ENCODE measurements around the gene WFDC5. TPM values are rescaled to one million over a fixed set of nuclear protein-coding genes. Genes with fewer than 3 reads are reported as not detected.

The WFDC5 gene
- total and polyA plus RNA-seq, 12 donors: not detected

GRCh38 chr20:45138561-45139300 is 23.8 kb upstream of the WFDC5 start:
- Histone ChIP-seq H3K27me3 (no peaks in the 10 kb centered on the region), H3K27ac (no peak overlapping the region), H3K4me1 (replicated peaks in 1 of 2) (no peaks in the 10 kb centered on the region), H3K9me3 (replicated peaks in 1 of 3) (no peaks in the 10 kb centered on the region), H3K4me3 (no peak overlapping the region), H3K36me3 (replicated peaks in 1 of 2) (no peaks in the 10 kb centered on the region)
- TF ChIP-seq POLR2A (IDR thresholded peaks at IDR 0.05): no peak
- peak; percentile 16 to 55 (median 44) for TF ChIP-seq CTCF (IDR thresholded peaks at IDR 0.05)
- intact Hi-C loops (cut with DNase I): no loop called here
- DNase-seq: peak in 6 of 7 donors; percentile 24 to 45 (median 32)
- WGBS, 4 donors: 29 to 67% (median 38%) methylated on average over 11 to 20 of the region's 20 CpGs

GRCh38 chr20:45136911-45137310 is 21.9 kb upstream of the WFDC5 start:
- 54 to 76% (median 56%) methylated on average over 1 to 2 of the region's 2 CpGs for WGBS, 4 donors
- no peak for DNase-seq
- Histone ChIP-seq H3K4me1 (replicated peaks in 1 of 2) (no peaks in the 10 kb centered on the region), H3K27me3 (no peaks in the 10 kb centered on the region), H3K36me3 (replicated peaks in 1 of 2) (no peaks in the 10 kb centered on the region), H3K9me3 (replicated peaks in 1 of 3) (no peaks in the 10 kb centered on the region), H3K27ac (no peak overlapping the region), H3K4me3 (no peak overlapping the region)
- intact Hi-C loops (cut with DNase I): no loop called here
- TF ChIP-seq CTCF (IDR thresholded peaks at IDR 0.05) (no peak), POLR2A (IDR thresholded peaks at IDR 0.05) (no peak)

- Histone ChIP-seq H3K9me3 (replicated peaks in 1 of 3) (no peaks in the 10 kb centered on the region), H3K27ac (no peak overlapping the region), H3K27me3 (no peaks in the 10 kb centered on the region), H3K4me1 (replicated peaks in 1 of 2) (no peaks in the 10 kb centered on the region), H3K4me3 (no peak overlapping the region), H3K36me3 (replicated peaks in 1 of 2) (no peaks in the 10 kb centered on the region)
- no peak for DNase-seq
- intact Hi-C loops (cut with DNase I): no loop called here
- TF ChIP-seq POLR2A (IDR thresholded peaks at IDR 0.05) (no peak), CTCF (IDR thresholded peaks at IDR 0.05) (no peak)
- WGBS, 4 donors: 65 to 80% (median 69%) methylated on average over 2 of the region's 2 CpGs
Observed at GRCh38 chr20:45128099-45128498, 13.1 kb upstream of the WFDC5 start.

- TF ChIP-seq POLR2A (IDR thresholded peaks at IDR 0.05) (no peak), CTCF (IDR thresholded peaks at IDR 0.05) (no peak)
- H3K36me3 ChIP-seq (replicated peaks in 1 of 2): no peaks in the 10 kb centered on the region
- no peaks in the 10 kb centered on the region for H3K4me1 ChIP-seq (replicated peaks in 1 of 2)
- intact Hi-C loops (cut with DNase I): no loop called here
- no peak within 1 kb of the TSS for H3K27ac ChIP-seq
- H3K4me3 ChIP-seq: no peak within 1 kb of the TSS
- peak in 1 of 7 donors; percentile 20 for DNase-seq
- no peaks in the 10 kb centered on the region for H3K9me3 ChIP-seq (replicated peaks in 1 of 3)
- WGBS, 4 donors: 70 to 87% (median 79%) methylated on average over 5 to 6 of the region's 6 CpGs
- no peaks in the 10 kb centered on the region for H3K27me3 ChIP-seq
Observed at GRCh38 chr20:45124365-45124764, 9.4 kb upstream of the WFDC5 start, which contains the start of gene WFDC12. Gene WFDC12, minus strand, starts transcription at chr20:45124465. Its CDS starts 18 bp downstream, at chr20:45124447.

Measured in adrenal gland (tissue), 12 donors.